ENCODE results near the gene FKBP5.

The FKBP5 gene

GRCh38 chr6:35620706-35621105 is 68.0 kb downstream of the FKBP5 start:
- no peaks in the 10 kb centered on the region for H3K79me2 ChIP-seq (ENCODE audit: low read length)
- H3K36me3 ChIP-seq (replicated peaks; ENCODE audit: insufficient read depth, low read length): no peaks in the 10 kb centered on the region
- H3K4me2 ChIP-seq (ENCODE audit: low read depth, low read length): no peak overlapping the region
- no peaks in the 10 kb centered on the region for H3K27me3 ChIP-seq (replicated peaks; ENCODE audit: insufficient read depth, low read length)
- no peaks in the 10 kb centered on the region for H4K20me1 ChIP-seq (ENCODE audit: insufficient read depth, low read length)
- no peaks in the 10 kb centered on the region for H3K9me3 ChIP-seq (replicated peaks; ENCODE audit: insufficient read depth, low read length)
- H3F3A ChIP-seq (ENCODE audit: insufficient read depth, low read length): no peaks in the 10 kb centered on the region
- TF ChIP-seq EZH2phosphoT487 (IDR thresholded peaks at IDR 0.05; ENCODE audit: low read length) (no peak), EZH2 (optimal IDR thresholded peaks at IDR 0.05; ENCODE audit: low read depth, low read length) (no peak), CTCF (IDR thresholded peaks at IDR 0.05; ENCODE audit: low read length) (no peak)
- H2AFZ ChIP-seq (ENCODE audit: low read length): no peak overlapping the region
- H3K9ac ChIP-seq (ENCODE audit: low read length): no peak overlapping the region
- no peaks in the 10 kb centered on the region for H3K9me2 ChIP-seq (replicated peaks; ENCODE audit: insufficient read depth, low read length)
- H3K27ac ChIP-seq (ENCODE audit: low read length): no peak overlapping the region
- no peak overlapping the region for H3K4me3 ChIP-seq (ENCODE audit: low read length)
- no peaks in the 10 kb centered on the region for H3K4me1 ChIP-seq (ENCODE audit: low read length)
- no peak for DNase-seq

- Histone ChIP-seq H3K79me2 (ENCODE audit: low read length) (no peaks in the 10 kb centered on the region), H3F3A (ENCODE audit: insufficient read depth, low read length) (peaks cover 17% of the 10 kb centered on the region), H3K4me2 (ENCODE audit: low read depth, low read length) (no peak overlapping the region), H3K9ac (ENCODE audit: low read length) (no peak overlapping the region), H3K9me2 (replicated peaks; ENCODE audit: insufficient read depth, low read length) (no peaks in the 10 kb centered on the region), H3K27ac (ENCODE audit: low read length) (no peak overlapping the region), H3K27me3 (replicated peaks; ENCODE audit: insufficient read depth, low read length) (no peaks in the 10 kb centered on the region), H3K36me3 (replicated peaks; ENCODE audit: insufficient read depth, low read length) (no peaks in the 10 kb centered on the region), H3K4me3 (ENCODE audit: low read length) (no peak overlapping the region), H4K20me1 (ENCODE audit: insufficient read depth, low read length) (no peaks in the 10 kb centered on the region), H3K4me1 (ENCODE audit: low read length) (peaks cover 18% of the 10 kb centered on the region), H3K9me3 (replicated peaks; ENCODE audit: insufficient read depth, low read length) (no peaks in the 10 kb centered on the region), H2AFZ (ENCODE audit: low read length) (no peak overlapping the region)
- no peak for DNase-seq
- TF ChIP-seq EZH2phosphoT487 (IDR thresholded peaks at IDR 0.05; ENCODE audit: low read length) (no peak), CTCF (IDR thresholded peaks at IDR 0.05; ENCODE audit: low read length) (no peak), EZH2 (optimal IDR thresholded peaks at IDR 0.05; ENCODE audit: low read depth, low read length) (no peak)
Observed at GRCh38 chr6:35613762-35614161, 75.0 kb downstream of the FKBP5 start.

- peak overlapping the region; percentile 81 for H3K27ac ChIP-seq (ENCODE audit: low read length)
- no peaks in the 10 kb centered on the region for H3K9me2 ChIP-seq (replicated peaks; ENCODE audit: insufficient read depth, low read length)
- H3K36me3 ChIP-seq (replicated peaks; ENCODE audit: insufficient read depth, low read length): no peaks in the 10 kb centered on the region
- H3K4me3 ChIP-seq (ENCODE audit: low read length): peak overlapping the region; percentile 47
- peak overlapping the region; percentile 23; the same call in 1 of the 2 replicates for H3K9ac ChIP-seq (ENCODE audit: low read length)
- peak overlapping the region; percentile 52 for H2AFZ ChIP-seq (ENCODE audit: low read length)
- no peaks in the 10 kb centered on the region for H3K79me2 ChIP-seq (ENCODE audit: low read length)
- H3K27me3 ChIP-seq (replicated peaks; ENCODE audit: insufficient read depth, low read length): no peaks in the 10 kb centered on the region
- TF ChIP-seq EZH2phosphoT487 (IDR thresholded peaks at IDR 0.05; ENCODE audit: low read length) (no peak), CTCF (IDR thresholded peaks at IDR 0.05; ENCODE audit: low read length) (no peak), EZH2 (optimal IDR thresholded peaks at IDR 0.05; ENCODE audit: low read depth, low read length) (no peak)
- no peaks in the 10 kb centered on the region for H4K20me1 ChIP-seq (ENCODE audit: insufficient read depth, low read length)
- no peaks in the 10 kb centered on the region for H3K9me3 ChIP-seq (replicated peaks; ENCODE audit: insufficient read depth, low read length)
- peak overlapping the region; percentile 76 for H3K4me2 ChIP-seq (ENCODE audit: low read depth, low read length)
- H3K4me1 ChIP-seq (ENCODE audit: low read length): peaks cover 18% of the 10 kb centered on the region
- H3F3A ChIP-seq (ENCODE audit: insufficient read depth, low read length): peaks cover 17% of the 10 kb centered on the region
- DNase-seq: peak; percentile 90
Observed at GRCh38 chr6:35611240-35611639, 77.5 kb downstream of the FKBP5 start.

Measured in MM.1S (cell line).